ENCODE data around the gene TUBA8. TPM values are rescaled to one million over a fixed set of nuclear protein-coding genes. Genes with fewer than 3 reads are reported as not detected.
"Not testable (repeated sequence)": the region's sequence is repeated elsewhere in the genome, so short reads cannot be mapped to it uniquely, and the experiment has no call there.

TUBA8 gene
- total RNA-seq, 1 experiment from 2014 or later, result 1.9 TPM

DNA sequence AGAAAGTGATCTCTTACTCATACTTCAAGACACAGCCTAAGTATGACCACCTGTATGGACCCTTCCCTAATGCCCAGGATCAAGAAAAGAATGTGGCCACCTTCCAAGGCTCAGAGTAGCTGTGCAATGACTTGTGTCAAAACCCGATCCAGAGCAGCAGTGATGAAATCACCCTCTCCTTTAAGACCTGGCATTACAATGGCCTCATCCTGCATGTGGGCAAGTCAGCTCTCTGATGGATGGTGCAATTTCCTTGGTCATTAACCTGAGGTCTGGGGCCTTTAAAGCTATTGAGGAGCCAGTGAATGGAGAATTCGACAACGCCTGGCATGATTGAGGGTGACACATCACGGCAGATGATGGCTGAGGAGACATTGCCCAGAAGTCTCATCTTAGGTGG, 9.1 kb upstream of the TUBA8 start:
- no peaks in the 10 kb centered on the region for H4K20me1 ChIP-seq (ENCODE audit: low read length)
- H3K9me2 ChIP-seq (replicated peaks; ENCODE audit: low read length), result no peaks in the 10 kb centered on the region
- CTCF ChIA-PET, result no interaction called here
- H2AFZ ChIP-seq (ENCODE audit: low read length), result no peak overlapping the region
- no peak overlapping the region for H3K4me3 ChIP-seq (ENCODE audit: low read length)
- H3K9ac ChIP-seq (ENCODE audit: low read length), result no peak overlapping the region
- POLR2A ChIA-PET (ENCODE audit: unreplicated experiment), result no interaction called here
- ATAC-seq (no peak), DNase-seq (no peak)
- TF ChIP-seq EZH2phosphoT487 (IDR thresholded peaks at IDR 0.05; ENCODE audit: borderline replicate concordance, low read length) (no peak), EZH2 (IDR thresholded peaks at IDR 0.05; ENCODE audit: low read length, unreplicated experiment) (no peak), CTCF (conservative IDR thresholded peaks at IDR 0.05; ENCODE audit: low read depth, low read length) (no peak)
- no peaks in the 10 kb centered on the region for H3F3A ChIP-seq (ENCODE audit: low read length, unreplicated experiment)
- H3K27me3 ChIP-seq (ENCODE audit: low read length), result no peaks in the 10 kb centered on the region
- no peaks in the 10 kb centered on the region; the same call in 1 of the 2 replicates for H3K36me3 ChIP-seq (ENCODE audit: low read depth, low read length)
- H3K27ac ChIP-seq (ENCODE audit: low read length), result no peak overlapping the region
- H3K4me2 ChIP-seq (ENCODE audit: low read length), result no peak overlapping the region
- no TSS peak for BruUV-seq (replicated peaks)
- intact Hi-C loops (cut with micrococcal nuclease), result no loop called here
- H3K9me3 ChIP-seq (ENCODE audit: low read length), result no peaks in the 10 kb centered on the region
- H3K4me1 ChIP-seq (ENCODE audit: insufficient read depth, low read length), result no peaks in the 10 kb centered on the region
- H3K79me2 ChIP-seq (ENCODE audit: low read length), result no peaks in the 10 kb centered on the region

DNA sequence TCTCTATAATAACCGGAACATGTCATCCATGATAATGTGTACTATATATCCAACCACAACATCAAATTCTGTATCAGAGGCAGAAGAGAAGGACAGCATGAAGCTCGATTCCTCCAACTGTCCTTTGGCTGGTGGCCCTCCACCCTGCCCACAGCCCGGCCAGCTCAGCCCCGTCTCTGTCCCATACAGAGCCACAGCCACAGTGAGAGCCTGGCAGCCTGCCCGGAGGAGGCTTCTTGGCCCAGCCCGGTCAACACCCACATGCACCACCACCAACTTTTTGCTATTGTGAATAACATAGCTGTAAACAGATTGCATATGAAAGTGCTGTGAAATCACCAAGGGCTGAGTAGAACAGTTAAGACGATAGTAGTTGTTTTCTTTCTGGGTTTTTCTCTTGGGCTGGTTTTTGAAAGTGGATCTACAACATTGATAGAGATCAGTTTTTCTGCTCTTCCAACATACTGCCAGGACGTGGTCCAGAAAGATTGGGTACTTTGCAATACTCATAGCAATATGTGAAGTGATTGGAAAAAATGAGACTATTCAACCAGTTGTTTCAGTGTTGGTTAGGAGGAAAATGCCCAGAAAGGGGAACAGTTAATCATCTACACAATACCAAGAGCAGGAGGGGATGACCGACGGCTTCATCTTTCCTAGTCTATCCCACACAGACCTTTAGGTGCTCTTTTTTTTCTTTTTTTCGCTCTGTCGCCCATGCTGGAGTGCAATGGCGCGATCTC, 6.9 kb upstream of the TUBA8 start:
- no peak overlapping the region for H3K9ac ChIP-seq (ENCODE audit: low read length)
- H3K4me1 ChIP-seq (ENCODE audit: insufficient read depth, low read length), result no peaks in the 10 kb centered on the region
- no peak overlapping the region for H3K4me2 ChIP-seq (ENCODE audit: low read length)
- H3K4me3 ChIP-seq (ENCODE audit: low read length), result no peak overlapping the region
- no peak overlapping the region for H2AFZ ChIP-seq (ENCODE audit: low read length)
- BruUV-seq (replicated peaks), result no TSS peak
- no peaks in the 10 kb centered on the region for H3K27me3 ChIP-seq (ENCODE audit: low read length)
- DNase-seq (no peak), ATAC-seq (no peak)
- H3K9me2 ChIP-seq (replicated peaks; ENCODE audit: low read length), result no peaks in the 10 kb centered on the region
- CTCF ChIA-PET, result no interaction called here
- no peaks in the 10 kb centered on the region for H3K9me3 ChIP-seq (ENCODE audit: low read length)
- no peaks in the 10 kb centered on the region for H4K20me1 ChIP-seq (ENCODE audit: low read length)
- no peaks in the 10 kb centered on the region for H3F3A ChIP-seq (ENCODE audit: low read length, unreplicated experiment)
- POLR2A ChIA-PET (ENCODE audit: unreplicated experiment), result no interaction called here
- intact Hi-C loops (cut with micrococcal nuclease), result no loop called here
- H3K27ac ChIP-seq (ENCODE audit: low read length), result no peak overlapping the region
- no peaks in the 10 kb centered on the region; the same call in 1 of the 2 replicates for H3K36me3 ChIP-seq (ENCODE audit: low read depth, low read length)
- H3K79me2 ChIP-seq (ENCODE audit: low read length), result no peaks in the 10 kb centered on the region
- TF ChIP-seq EZH2phosphoT487 (IDR thresholded peaks at IDR 0.05; ENCODE audit: borderline replicate concordance, low read length) (no peak), EZH2 (IDR thresholded peaks at IDR 0.05; ENCODE audit: low read length, unreplicated experiment) (no peak), CTCF (conservative IDR thresholded peaks at IDR 0.05; ENCODE audit: low read depth, low read length) (no peak)

- no peak for DNase-seq
- Histone ChIP-seq H3K36me3 (ENCODE audit: low read depth, low read length) (no peaks in the 10 kb centered on the region; the same call in 1 of the 2 replicates), H3K79me2 (ENCODE audit: low read length) (no peaks in the 10 kb centered on the region), H3K9ac (ENCODE audit: low read length) (no peak overlapping the region), H3K9me2 (replicated peaks; ENCODE audit: low read length) (no peaks in the 10 kb centered on the region), H2AFZ (ENCODE audit: low read length) (no peak overlapping the region), H3K4me3 (ENCODE audit: low read length) (no peak overlapping the region), H4K20me1 (ENCODE audit: low read length) (no peaks in the 10 kb centered on the region), H3K9me3 (ENCODE audit: low read length) (no peaks in the 10 kb centered on the region), H3K4me1 (ENCODE audit: insufficient read depth, low read length) (no peaks in the 10 kb centered on the region), H3K27me3 (ENCODE audit: low read length) (no peaks in the 10 kb centered on the region), H3F3A (ENCODE audit: low read length, unreplicated experiment) (no peaks in the 10 kb centered on the region), H3K27ac (ENCODE audit: low read length) (no peak overlapping the region), H3K4me2 (ENCODE audit: low read length) (no peak overlapping the region)
- ATAC-seq, result no peak
- intact Hi-C loops (cut with micrococcal nuclease), result no loop called here
- no peak for TF ChIP-seq CTCF (conservative IDR thresholded peaks at IDR 0.05; ENCODE audit: low read depth, low read length)
- no peak for TF ChIP-seq EZH2 (IDR thresholded peaks at IDR 0.05; ENCODE audit: low read length, unreplicated experiment)
- no peak for TF ChIP-seq EZH2phosphoT487 (IDR thresholded peaks at IDR 0.05; ENCODE audit: borderline replicate concordance, low read length)
- no TSS peak for BruUV-seq (replicated peaks)
- ChIA-PET CTCF (no interaction called here), POLR2A (ENCODE audit: unreplicated experiment) (no interaction called here)
Measured at GRCh38 chr22:18104566-18104965, 6.0 kb upstream of the TUBA8 start.

- H3K9ac ChIP-seq (ENCODE audit: low read length); H4K20me1 ChIP-seq (ENCODE audit: low read length); ATAC-seq; H3K4me3 ChIP-seq (ENCODE audit: low read length); H3K27me3 ChIP-seq (ENCODE audit: low read length); H2AFZ ChIP-seq (ENCODE audit: low read length); CTCF ChIA-PET; H3K9me3 ChIP-seq (ENCODE audit: low read length); H3K4me2 ChIP-seq (ENCODE audit: low read length); intact Hi-C loops (cut with micrococcal nuclease); DNase-seq; H3K4me1 ChIP-seq (ENCODE audit: insufficient read depth, low read length); H3K79me2 ChIP-seq (ENCODE audit: low read length); H3K9me2 ChIP-seq (replicated peaks; ENCODE audit: low read length); H3F3A ChIP-seq (ENCODE audit: low read length, unreplicated experiment); H3K27ac ChIP-seq (ENCODE audit: low read length); H3K36me3 ChIP-seq (ENCODE audit: low read depth, low read length); POLR2A ChIA-PET (ENCODE audit: unreplicated experiment); BruUV-seq (replicated peaks): not testable (repeated sequence)
Measured at GRCh38 chr22:18105981-18106380, 4.6 kb upstream of the TUBA8 start.
